ENCODE results near the gene IL23R.
A peak's percentile ranks its signal among the peaks of the same experiment; 100 is the strongest.
"Not testable (repeated sequence)": the region's sequence is repeated elsewhere in the genome, so short reads cannot be mapped to it uniquely, and the experiment has no call there.

IL23R gene

DNA sequence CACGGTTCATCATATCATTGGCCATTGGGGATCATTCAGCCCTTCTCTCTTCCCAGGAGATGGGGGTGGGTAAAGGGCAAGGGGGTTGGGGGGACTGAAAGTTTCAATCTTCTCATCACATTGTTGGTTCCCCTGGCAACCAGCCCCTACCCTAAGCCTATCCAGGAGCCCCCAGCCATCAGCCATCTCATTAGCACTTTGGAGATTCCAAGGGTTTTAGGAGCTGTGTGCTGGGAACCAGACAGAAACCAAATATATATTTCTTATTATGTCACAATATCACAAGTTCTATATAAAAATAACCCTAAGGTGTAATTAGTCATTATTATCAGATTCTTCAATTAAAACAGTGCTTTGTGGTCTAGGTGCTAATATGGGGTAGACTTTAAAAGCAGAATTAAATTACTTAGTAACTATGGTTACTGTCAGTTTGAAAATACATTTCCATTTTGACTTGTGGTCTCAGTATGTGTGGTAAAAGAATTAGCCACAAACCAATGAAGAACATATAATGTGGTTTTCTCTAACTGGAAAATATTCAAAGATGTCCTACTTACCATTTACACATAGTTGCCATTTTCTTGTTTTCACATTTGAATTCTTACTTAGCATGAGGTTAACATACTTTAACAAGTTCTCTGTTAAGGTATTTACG is 28.1 kb downstream of the IL23R start:
- no peak for DNase-seq

GRCh38 chr1:67200755-67201154 is 34.5 kb downstream of the IL23R start:
- DNase-seq: no peak

DNA sequence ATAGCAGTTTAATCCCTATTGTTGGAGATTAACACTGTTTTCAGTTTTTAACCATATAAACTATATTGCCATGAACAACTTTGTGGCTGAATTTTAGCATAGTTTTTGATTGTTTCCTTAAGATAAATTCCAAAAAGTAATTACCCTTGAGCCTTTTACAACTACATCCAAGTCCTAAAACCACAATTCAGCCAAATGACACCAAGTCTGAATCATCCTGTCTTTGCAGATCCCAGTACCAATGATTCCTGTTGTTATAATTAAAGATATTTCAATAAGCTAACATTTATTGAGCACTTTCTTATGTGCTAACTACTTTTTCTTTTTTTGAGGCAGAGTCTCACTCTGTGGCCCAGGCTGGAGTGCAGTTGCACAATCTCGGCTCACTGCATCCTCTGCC is 35.6 kb downstream of the IL23R start:
- DNase-seq: no peak

- DNase-seq: no peak
Observed at GRCh38 chr1:67204298-67204980, 38.2 kb downstream of the IL23R start.

- DNase-seq: not testable (repeated sequence)
Observed at GRCh38 chr1:67207398-67207797, 41.1 kb downstream of the IL23R start.

DNA sequence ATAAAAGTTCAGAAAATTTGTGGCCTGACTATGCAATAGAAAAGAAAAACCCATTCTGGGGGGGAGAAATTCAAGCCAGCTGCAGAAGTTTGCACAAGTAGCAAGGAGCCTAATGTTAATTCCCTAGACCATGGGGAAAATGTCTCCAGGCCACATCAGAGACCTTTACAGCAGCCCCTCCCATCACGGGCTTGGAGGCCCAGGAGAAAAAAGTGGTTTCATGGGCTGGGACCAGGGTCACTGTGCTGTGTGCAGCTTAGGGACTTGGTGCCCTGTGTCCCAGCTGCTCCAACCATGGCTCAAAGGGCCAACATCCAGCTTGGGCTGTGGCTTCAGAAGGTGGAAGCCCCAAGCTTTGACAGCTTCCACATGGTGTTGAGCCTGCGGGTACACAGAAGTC is 42.0 kb downstream of the IL23R start:
- no peak for DNase-seq

- DNase-seq: no peak
Observed at GRCh38 chr1:67209521-67209920, 43.3 kb downstream of the IL23R start.

- peak; percentile 60 for DNase-seq
Observed at GRCh38 chr1:67211589-67212563, 45.6 kb downstream of the IL23R start.

DNA sequence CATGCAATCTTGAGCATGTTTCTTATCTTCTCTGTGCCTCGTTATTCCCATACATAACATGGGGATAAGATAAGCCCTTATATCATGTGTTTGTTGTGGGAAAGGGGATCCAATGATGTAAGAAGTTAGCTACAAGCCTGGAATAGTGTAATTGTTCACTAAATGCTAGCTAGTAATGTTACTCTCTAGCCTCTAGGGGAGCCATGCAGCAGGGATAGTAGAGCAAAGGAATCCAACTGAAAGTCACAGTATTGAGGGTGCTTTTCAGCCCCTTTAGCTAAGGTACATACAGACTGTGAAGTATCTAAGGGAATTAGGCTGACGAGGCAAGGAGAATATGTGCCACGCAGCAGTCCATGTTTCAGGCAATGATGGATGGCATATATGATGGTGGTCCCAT is 46.9 kb downstream of the IL23R start:
- no peak for DNase-seq

DNA sequence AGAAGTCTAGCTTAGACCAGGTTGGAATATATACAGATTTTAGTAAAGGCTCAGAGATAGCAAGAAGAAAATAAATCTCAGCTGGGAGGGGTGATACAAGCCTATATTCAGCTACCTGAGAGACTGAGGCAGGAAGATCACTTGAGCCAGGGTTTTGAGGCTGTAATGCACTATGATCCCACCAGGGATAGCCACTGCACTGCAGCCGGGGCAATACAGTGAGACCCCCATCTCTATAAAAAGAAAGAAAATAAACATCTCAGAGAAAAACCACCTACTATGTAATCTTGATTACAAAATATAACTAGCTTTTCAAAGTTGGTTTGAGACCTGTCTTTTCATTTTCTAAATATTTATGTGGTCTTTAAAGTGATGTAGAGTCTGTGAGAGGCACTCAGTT is 47.7 kb downstream of the IL23R start:
- DNase-seq: no peak

- DNase-seq: peak; percentile 54
Observed at GRCh38 chr1:67214420-67215174, 48.3 kb downstream of the IL23R start.

- DNase-seq: no peak
Observed at GRCh38 chr1:67216401-67216800, 50.1 kb downstream of the IL23R start.

DNA sequence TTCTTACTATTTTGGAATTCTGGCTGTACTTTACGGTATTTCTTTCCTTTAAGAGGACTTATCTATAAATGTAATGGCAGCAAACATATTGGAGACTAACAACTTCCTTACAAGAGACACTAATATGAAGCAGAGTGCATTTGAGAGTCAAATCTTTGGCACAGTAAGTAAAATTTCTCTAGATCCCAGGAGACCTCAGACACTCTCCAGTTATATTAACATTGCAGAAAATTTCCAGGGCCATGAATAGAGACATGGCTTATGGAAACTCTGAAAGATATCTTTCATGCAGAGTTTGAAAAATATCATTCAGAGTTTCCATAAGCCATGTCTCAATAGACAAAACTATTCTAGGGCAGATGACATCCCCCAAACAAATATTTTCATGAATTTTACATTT is 51.2 kb downstream of the IL23R start:
- no peak for DNase-seq

DNA sequence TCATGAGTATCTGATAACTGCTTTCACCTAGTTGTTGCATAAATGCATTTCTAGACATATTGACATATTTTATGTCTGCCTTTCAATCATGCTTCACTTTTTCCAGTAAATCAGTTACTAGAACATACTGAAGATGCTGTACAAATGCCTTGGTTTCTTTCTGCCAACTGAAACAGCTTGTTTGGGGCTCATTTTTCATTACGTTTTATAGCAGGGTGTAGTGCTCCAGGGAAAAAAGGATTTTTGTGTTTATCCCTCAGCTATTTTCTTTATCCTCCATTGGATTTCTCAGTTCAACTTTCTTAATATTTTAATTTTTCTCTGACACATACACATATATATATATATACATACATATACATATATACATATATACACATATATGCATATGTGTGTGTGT is 51.7 kb downstream of the IL23R start:
- no peak for DNase-seq

- DNase-seq: no peak
Observed at GRCh38 chr1:67224856-67225255, 58.6 kb downstream of the IL23R start.

DNA sequence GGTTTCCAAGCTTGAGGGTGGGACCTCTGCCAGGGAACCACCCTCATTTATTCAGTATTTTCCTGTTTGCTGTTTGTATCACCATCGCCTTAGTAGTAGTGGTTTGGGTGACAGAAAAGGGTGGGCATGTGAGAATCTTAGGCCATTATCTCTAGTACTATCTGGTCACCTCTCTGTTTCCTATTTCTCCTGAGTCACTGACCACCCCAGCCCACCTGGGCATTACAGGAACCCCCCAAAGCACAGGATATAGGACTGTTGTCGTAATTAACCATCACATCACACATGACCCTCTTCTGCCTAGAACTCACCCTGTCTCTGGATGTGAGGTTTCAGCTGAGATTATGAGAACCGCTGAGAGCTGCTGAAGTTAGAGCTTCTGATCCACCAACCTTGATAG is 60.4 kb downstream of the IL23R start:
- no peak for DNase-seq

- DNase-seq: no peak
Observed at GRCh38 chr1:67227196-67227595, 60.9 kb downstream of the IL23R start.

GRCh38 chr1:67228791-67229190 is 62.5 kb downstream of the IL23R start:
- no peak for DNase-seq

DNA sequence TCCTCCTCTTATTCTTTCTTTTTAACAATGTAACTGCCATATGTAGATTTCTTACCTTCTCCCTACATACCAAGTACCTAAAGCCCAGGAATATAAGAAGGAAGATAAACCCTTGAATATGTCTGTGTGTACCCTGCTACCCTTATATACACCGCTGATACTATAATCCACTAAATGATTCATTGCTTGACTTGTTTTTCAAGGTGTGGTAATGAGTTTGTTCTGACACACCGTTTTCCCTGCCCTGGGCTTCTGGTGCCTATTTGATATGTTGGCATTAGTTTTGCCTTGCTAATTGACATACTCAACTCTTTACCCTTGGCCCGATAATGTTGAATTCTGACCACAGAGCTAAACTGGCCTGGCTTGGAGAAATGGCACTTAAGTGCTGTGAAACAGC is 64.3 kb downstream of the IL23R start:
- no peak for DNase-seq

DNA sequence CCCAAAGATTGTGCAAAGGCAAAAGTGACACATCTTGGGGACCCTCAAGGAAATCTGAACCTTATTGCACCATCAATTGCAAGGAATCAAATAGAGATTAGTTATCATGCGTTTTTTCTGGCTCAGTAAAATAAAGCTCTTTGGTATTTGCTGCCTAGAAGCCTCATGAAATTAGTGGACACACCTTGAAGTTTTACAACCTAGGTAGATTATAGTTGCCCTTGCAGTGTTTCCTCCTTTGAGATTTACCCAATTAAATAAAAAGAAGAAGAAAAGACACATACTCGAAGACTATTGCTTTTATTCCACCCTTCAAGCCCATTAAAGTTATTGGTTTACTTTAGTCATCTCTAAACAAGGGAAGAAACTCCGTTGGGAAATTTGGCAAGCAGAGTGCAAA is 70.0 kb downstream of the IL23R start:
- DNase-seq: no peak

GRCh38 chr1:67239738-67240137 is 73.5 kb downstream of the IL23R start:
- DNase-seq: no peak

GRCh38 chr1:67241200-67241746 is 75.0 kb downstream of the IL23R start:
- no peak for DNase-seq

GRCh38 chr1:67242016-67242415 is 75.8 kb downstream of the IL23R start:
- no peak for DNase-seq
